Skeletal muscle satellite cell (primary cell): Measurements from ENCODE around the gene SMYD3.

ENCODE experiments used
- H3K27me3 ChIP-seq: 2 replicates; pipeline ENCODE4 v1.7.0; 2013; ENCODE audit warnings: low read length; ENCODE audit not compliant: control insufficient read depth, insufficient read depth
- H3K36me3 ChIP-seq: 2 replicates; pipeline ENCODE4 v1.7.0; 2013; ENCODE audit warnings: mild to moderate bottlenecking, control low read depth, low read length; ENCODE audit not compliant: insufficient read depth
- H3K4me1 ChIP-seq: 2 replicates; pipeline ENCODE4 v1.7.0; 2013; ENCODE audit warnings: low read length; ENCODE audit not compliant: control insufficient read depth, insufficient read depth
- H3K4me2 ChIP-seq: 2 replicates; pipeline ENCODE4 v1.7.0; 2013; ENCODE audit warnings: mild to moderate bottlenecking, low read length
- H3K4me3 ChIP-seq: 2 replicates; pipeline ENCODE4 v1.7.0; 2013; ENCODE audit warnings: low read length
- H3K9ac ChIP-seq: 2 replicates; pipeline ENCODE4 v1.7.0; 2013; ENCODE audit warnings: mild to moderate bottlenecking, low read depth, low read length, moderate library complexity
- H3K9me3 ChIP-seq: replicated peaks from 2 replicates; pipeline ENCODE4 v1.7.0; 2013; ENCODE audit warnings: mild to moderate bottlenecking, control low read depth, low read length

SMYD3 gene

GRCh38 chr1:246262281-246262680 lies 244.8 kb downstream of the SMYD3 start:
- no peak overlapping the region for H3K4me2 ChIP-seq
- no peaks in the 10 kb centered on the region for H3K27me3 ChIP-seq
- no peak overlapping the region for H3K4me3 ChIP-seq
- no peak overlapping the region for H3K9ac ChIP-seq
- no peaks in the 10 kb centered on the region for H3K36me3 ChIP-seq
- no peaks in the 10 kb centered on the region for H3K9me3 ChIP-seq
- H3K4me1 ChIP-seq: no peaks in the 10 kb centered on the region

- H3K27me3 ChIP-seq: no peaks in the 10 kb centered on the region
- no peaks in the 10 kb centered on the region for H3K4me1 ChIP-seq
- H3K36me3 ChIP-seq: no peaks in the 10 kb centered on the region
- H3K9ac ChIP-seq: no peak overlapping the region
- no peaks in the 10 kb centered on the region for H3K9me3 ChIP-seq
- no peak overlapping the region for H3K4me2 ChIP-seq
- no peak overlapping the region for H3K4me3 ChIP-seq
Observed at GRCh38 chr1:246261639-246262038, 245.4 kb downstream of the SMYD3 start.

- Histone ChIP-seq H3K27me3 (no peaks in the 10 kb centered on the region), H3K9me3 (no peaks in the 10 kb centered on the region), H3K4me2 (no peak overlapping the region), H3K36me3 (no peaks in the 10 kb centered on the region), H3K9ac (no peak overlapping the region), H3K4me1 (no peaks in the 10 kb centered on the region), H3K4me3 (no peak overlapping the region)
Observed at GRCh38 chr1:246258250-246258649, 248.8 kb downstream of the SMYD3 start.

GRCh38 chr1:246255773-246256172 lies 251.3 kb downstream of the SMYD3 start:
- H3K27me3 ChIP-seq: no peaks in the 10 kb centered on the region
- H3K4me2 ChIP-seq: no peak overlapping the region
- no peak overlapping the region for H3K4me3 ChIP-seq
- H3K4me1 ChIP-seq: no peaks in the 10 kb centered on the region
- no peak overlapping the region for H3K9ac ChIP-seq
- no peaks in the 10 kb centered on the region for H3K9me3 ChIP-seq
- no peaks in the 10 kb centered on the region for H3K36me3 ChIP-seq

GRCh38 chr1:246254854-246255253 lies 252.2 kb downstream of the SMYD3 start:
- H3K4me2 ChIP-seq: no peak overlapping the region
- H3K36me3 ChIP-seq: no peaks in the 10 kb centered on the region
- no peak overlapping the region for H3K9ac ChIP-seq
- H3K27me3 ChIP-seq: no peaks in the 10 kb centered on the region
- H3K4me1 ChIP-seq: no peaks in the 10 kb centered on the region
- no peaks in the 10 kb centered on the region for H3K9me3 ChIP-seq
- no peak overlapping the region for H3K4me3 ChIP-seq

- no peak overlapping the region for H3K4me3 ChIP-seq
Observed at GRCh38 chr1:246246430-246246829, 260.6 kb downstream of the SMYD3 start.

GRCh38 chr1:246245541-246245940 lies 261.5 kb downstream of the SMYD3 start:
- peak overlapping the region; percentile 57 for H3K9ac ChIP-seq
- H3K4me1 ChIP-seq: peaks cover 25% of the 10 kb centered on the region
- H3K9me3 ChIP-seq: no peaks in the 10 kb centered on the region
- H3K4me3 ChIP-seq: no peak overlapping the region
- H3K27me3 ChIP-seq: no peaks in the 10 kb centered on the region
- H3K4me2 ChIP-seq: peak overlapping the region; percentile 32
- H3K36me3 ChIP-seq: no peaks in the 10 kb centered on the region

More at GRCh38 chr1:246246430-246246829, 260.6 kb downstream of the SMYD3 start:
- no peaks in the 10 kb centered on the region for H3K27me3 ChIP-seq
- no peak overlapping the region for H3K4me2 ChIP-seq
- H3K4me1 ChIP-seq: peaks cover 25% of the 10 kb centered on the region
- H3K9ac ChIP-seq: no peak overlapping the region
- no peaks in the 10 kb centered on the region for H3K9me3 ChIP-seq
- H3K36me3 ChIP-seq: no peaks in the 10 kb centered on the region

- no peaks in the 10 kb centered on the region for H3K9me3 ChIP-seq
- no peak overlapping the region for H3K4me2 ChIP-seq
- no peaks in the 10 kb centered on the region for H3K4me1 ChIP-seq
- H3K27me3 ChIP-seq: no peaks in the 10 kb centered on the region
- H3K4me3 ChIP-seq: no peak overlapping the region
- no peaks in the 10 kb centered on the region for H3K36me3 ChIP-seq
- no peak overlapping the region for H3K9ac ChIP-seq
Observed at GRCh38 chr1:246232126-246232525, 275.0 kb downstream of the SMYD3 start.

- no peak overlapping the region for H3K4me2 ChIP-seq
- H3K27me3 ChIP-seq: no peaks in the 10 kb centered on the region
- no peaks in the 10 kb centered on the region for H3K9me3 ChIP-seq
- peaks cover 11% of the 10 kb centered on the region for H3K4me1 ChIP-seq
- H3K9ac ChIP-seq: no peak overlapping the region
- H3K4me3 ChIP-seq: no peak overlapping the region
- H3K36me3 ChIP-seq: no peaks in the 10 kb centered on the region
Observed at GRCh38 chr1:246226041-246226440, 281.0 kb downstream of the SMYD3 start.

- H3K4me2 ChIP-seq: no peak overlapping the region
- no peak overlapping the region for H3K4me3 ChIP-seq
- H3K4me1 ChIP-seq: peaks cover 11% of the 10 kb centered on the region
- no peaks in the 10 kb centered on the region for H3K27me3 ChIP-seq
- no peaks in the 10 kb centered on the region for H3K9me3 ChIP-seq
- H3K36me3 ChIP-seq: no peaks in the 10 kb centered on the region
- H3K9ac ChIP-seq: no peak overlapping the region
Observed at GRCh38 chr1:246221485-246222255, 285.4 kb downstream of the SMYD3 start.

GRCh38 chr1:246220495-246221065 lies 286.5 kb downstream of the SMYD3 start:
- H3K4me3 ChIP-seq: no peak overlapping the region
- H3K27me3 ChIP-seq: no peaks in the 10 kb centered on the region
- no peak overlapping the region for H3K4me2 ChIP-seq
- H3K36me3 ChIP-seq: no peaks in the 10 kb centered on the region
- H3K4me1 ChIP-seq: peaks cover 11% of the 10 kb centered on the region
- H3K9ac ChIP-seq: no peak overlapping the region
- no peaks in the 10 kb centered on the region for H3K9me3 ChIP-seq

- Histone ChIP-seq H3K4me2 (no peak overlapping the region), H3K4me3 (no peak overlapping the region), H3K36me3 (no peaks in the 10 kb centered on the region), H3K9me3 (no peaks in the 10 kb centered on the region), H3K4me1 (peaks cover 18% of the 10 kb centered on the region), H3K9ac (no peak overlapping the region), H3K27me3 (no peaks in the 10 kb centered on the region)
Observed at GRCh38 chr1:246219508-246220030, 287.5 kb downstream of the SMYD3 start.
